Measurements from ENCODE around the gene CACNA2D4. TPM values are rescaled to one million over a fixed set of nuclear protein-coding genes. Genes with fewer than 3 reads are reported as not detected.

CACNA2D4 gene
- total and polyA plus RNA-seq, 2 donors (not counting 3 experiments of a cell fraction or from before 2014, with no cell fraction given): 0.58 to 0.73 TPM

- no peak overlapping the region for H2AFZ ChIP-seq (ENCODE audit: low read depth, low read length)
- no peak overlapping the region for H3K4me3 ChIP-seq (replicated peaks in 1 of 3; ENCODE audit: insufficient read depth in 1 of 3, low read depth in 1 of 3, low read length in 3 of 3)
- no TSS peak for BruUV-seq (replicated peaks)
- H3K36me3 ChIP-seq (ENCODE audit: control insufficient read depth in 2 of 2, extremely low read depth in 1 of 2, insufficient read depth in 2 of 2, low read length in 2 of 2): no peaks in the 10 kb centered on the region
- H3K27me3 ChIP-seq (ENCODE audit: control insufficient read depth in 2 of 2, insufficient read depth in 2 of 2, low read length in 2 of 2): peaks cover 1 to 3% of the 10 kb centered on the region in 2 experiments
- no peaks in the 10 kb centered on the region for H3K9me1 ChIP-seq (replicated peaks; ENCODE audit: control insufficient read depth, extremely low read depth, insufficient read depth, low read length)
- H3K4me2 ChIP-seq (ENCODE audit: insufficient read depth, low read length): no peak overlapping the region
- DNase-seq (ENCODE audit: low read depth, low spot score): no peak
- CTCF ChIA-PET: interaction anchor here (1.1 to 1.2 kb wide), 2 partner anchors 11 to 25 kb away, joined by 3 to 4 read pairs; no protein-coding TSS in a partner anchor
- POLR2A ChIA-PET: no interaction called here
- no peak overlapping the region for H3K9ac ChIP-seq (replicated peaks; ENCODE audit: extremely low read depth, insufficient read depth, low read length)
- H3K4me1 ChIP-seq (ENCODE audit: control insufficient read depth, extremely low read depth, insufficient read depth, low read length): no peaks in the 10 kb centered on the region
- H3K27ac ChIP-seq (ENCODE audit: insufficient read depth, low read depth, low read length): no peak overlapping the region
- no peaks in the 10 kb centered on the region for H3K9me3 ChIP-seq (replicated peaks; ENCODE audit: control insufficient read depth, insufficient read depth, low read length)
- dilution Hi-C loops (cut with MboI; ENCODE audit: extremely low pct_ligation_motif_present, low sequenced_read_pairs): no loop called here
- H3K79me2 ChIP-seq (ENCODE audit: control insufficient read depth, insufficient read depth, low read length): no peaks in the 10 kb centered on the region
- no peaks in the 10 kb centered on the region for H4K20me1 ChIP-seq (replicated peaks; ENCODE audit: control insufficient read depth, extremely low read depth, insufficient read depth, low read length)
- intact Hi-C loops (cut with micrococcal nuclease): no loop called here
- TF ChIP-seq JUN (IDR thresholded peaks at IDR 0.05; ENCODE audit: borderline replicate concordance, insufficient read depth, insufficient read length, low read depth): no peak
- TF ChIP-seq CTCF (IDR thresholded peaks at IDR 0.05; ENCODE audit: extremely low read depth in 1 of 2, insufficient read depth in 1 of 2, low read depth in 1 of 2, low read length in 2 of 2): no peak
- TF ChIP-seq POLR2AphosphoS5 (IDR thresholded peaks at IDR 0.05; ENCODE audit: insufficient read depth, low read depth, low read length): no peak
- no peak for TF ChIP-seq FOS (IDR thresholded peaks at IDR 0.05; ENCODE audit: borderline replicate concordance, insufficient read depth, low read length)
- TF ChIP-seq POLR2A (IDR thresholded peaks at IDR 0.05; ENCODE audit: low read depth, low read length): no peak
- TF ChIP-seq EZH2 (IDR thresholded peaks at IDR 0.05; ENCODE audit: borderline replicate concordance, low read depth, low read length, severe bottlenecking): no peak
- TF ChIP-seq MYC (IDR thresholded peaks at IDR 0.05; ENCODE audit: low read depth, low read length): no peak
- no peak for TF ChIP-seq GATA2 (IDR thresholded peaks at IDR 0.05; ENCODE audit: insufficient read depth, insufficient read length, low read depth, low read length)
- no peak for TF ChIP-seq MAX (IDR thresholded peaks at IDR 0.05; ENCODE audit: insufficient read depth, insufficient read length)
- FAIRE-seq: no peak
These were observed 3.1 kb downstream of the CACNA2D4 start for GRCh38 chr12:1915082-1915968.

All from endothelial cell of umbilical vein (primary cell).